Left colon (tissue), 2 donors: ENCODE measurements around the gene UNC50. TPM values are rescaled to one million over a fixed set of nuclear protein-coding genes. Genes with fewer than 3 reads are reported as not detected.
A peak's percentile ranks its signal among the peaks of the same experiment; 100 is the strongest.

Experiments used
- ATAC-seq: fragments of 200-7000 bp; cut with Tn5 transposase; one replicate; pipeline ENCODE4 v1.9.1; 2020; ENCODE audit warnings: mild to moderate bottlenecking, moderate library complexity
- DNase-seq, 2 donors: peaks; one replicate each; pipeline ENCODE4 v3.0.0-alpha.2; 2020
- intact Hi-C, 2 donors: fragments of 100-400 bp; cut with DNase I in 1 of 2; cut with micrococcal nuclease in 1 of 2; formaldehyde crosslinking; loops; one replicate each; pipeline versions ENCODE4 v1.11.2 to v1.14.0; 2022; cut with DNase I, micrococcal nuclease
- total RNA-seq, 2 donors: library from RNA; stranded (reverse); fragmentation: NEBNext Ultra II Directional; extraction: Animal tissue kit (Norgen Biotek cat#: 25700); gene quantifications; one replicate each; pipeline ENCODE4 v1.2.1, GENCODE V29; 2021
- donor health status: DM: no; HTN: no; CAD: no.
- donor health status: DM: yes; HTN: yes; CAD: no.

UNC50 gene
- total RNA-seq, 2 donors from 2014 or later = 33.0 to 36.5 TPM

GRCh38 chr2:98605076-98605475, 3.3 kb upstream of the UNC50 start:
- intact Hi-C loops = no loop called here
- no peak for ATAC-seq

DNA sequence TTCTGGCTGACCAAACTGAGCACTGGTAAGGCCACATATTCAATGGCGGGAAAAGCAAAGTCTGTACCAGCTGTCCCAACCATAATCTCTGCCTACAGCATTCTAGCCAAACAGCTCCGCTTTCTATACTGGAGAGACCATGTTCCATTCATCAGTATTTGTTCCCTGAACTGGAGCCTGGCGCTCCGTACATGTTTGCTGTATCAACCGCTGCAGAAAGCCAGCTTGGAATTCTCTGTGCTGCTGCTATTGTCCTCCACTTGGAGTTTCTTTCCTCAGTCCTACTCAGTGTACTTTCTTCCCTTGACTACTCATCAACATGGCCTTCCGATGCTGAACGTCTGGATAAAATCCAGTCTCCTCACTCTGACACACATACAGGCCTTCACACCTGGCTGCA, 2.0 kb upstream of the UNC50 start:
- intact Hi-C loops = no loop called here
- ATAC-seq (no peak), DNase-seq (no peak)

More at GRCh38 chr2:98605076-98605475, 3.3 kb upstream of the UNC50 start:
- no peak for DNase-seq

DNA sequence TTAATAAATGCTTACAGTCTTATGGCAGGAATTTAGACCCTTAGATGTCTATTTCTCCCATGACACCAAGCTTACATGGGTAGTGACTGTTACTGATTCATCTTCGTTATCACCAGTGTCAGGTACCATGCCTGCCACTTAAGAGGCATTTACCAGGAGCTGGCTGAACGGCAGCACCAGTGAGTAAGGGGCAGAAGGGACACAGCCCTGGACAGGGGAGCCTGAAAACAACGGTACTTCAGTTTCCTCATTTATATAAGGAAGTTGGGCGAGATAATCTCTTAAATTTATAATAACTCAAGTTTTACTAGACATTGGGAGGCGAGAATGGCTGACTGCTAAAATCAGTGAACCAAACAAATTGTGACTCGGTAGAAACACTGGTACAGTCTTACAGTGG, 1.3 kb upstream of the UNC50 start:
- DNase-seq (no peak), ATAC-seq (no peak)
- intact Hi-C loops = no loop called here

DNA sequence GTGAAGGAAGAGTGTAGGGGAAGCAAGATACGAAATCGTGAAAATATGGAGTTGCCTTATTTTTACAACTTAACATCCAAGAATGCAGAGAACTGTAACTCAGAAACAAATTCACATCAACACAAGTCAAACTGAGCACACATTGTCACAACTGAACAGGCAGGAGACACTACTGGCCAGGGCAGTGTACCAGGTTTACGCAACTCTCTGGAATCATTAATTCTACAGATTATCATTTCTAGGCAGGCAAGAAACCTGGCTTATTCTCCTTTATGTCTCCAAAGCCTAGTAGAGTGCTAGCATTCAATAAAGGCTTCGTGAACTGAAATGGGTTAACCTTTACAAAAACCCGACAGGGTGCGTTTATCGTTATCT, 661 bp upstream of the UNC50 start:
- intact Hi-C loops = no loop called here
- ATAC-seq (peak; percentile 26), DNase-seq (no peak)

- intact Hi-C loops = no loop called here
- DNase-seq (peak in 1 of 2 donors; percentile 47), ATAC-seq (peak; percentile 62)
Measured at GRCh38 chr2:98608962-98609604, 694 bp downstream of the UNC50 start.

DNA sequence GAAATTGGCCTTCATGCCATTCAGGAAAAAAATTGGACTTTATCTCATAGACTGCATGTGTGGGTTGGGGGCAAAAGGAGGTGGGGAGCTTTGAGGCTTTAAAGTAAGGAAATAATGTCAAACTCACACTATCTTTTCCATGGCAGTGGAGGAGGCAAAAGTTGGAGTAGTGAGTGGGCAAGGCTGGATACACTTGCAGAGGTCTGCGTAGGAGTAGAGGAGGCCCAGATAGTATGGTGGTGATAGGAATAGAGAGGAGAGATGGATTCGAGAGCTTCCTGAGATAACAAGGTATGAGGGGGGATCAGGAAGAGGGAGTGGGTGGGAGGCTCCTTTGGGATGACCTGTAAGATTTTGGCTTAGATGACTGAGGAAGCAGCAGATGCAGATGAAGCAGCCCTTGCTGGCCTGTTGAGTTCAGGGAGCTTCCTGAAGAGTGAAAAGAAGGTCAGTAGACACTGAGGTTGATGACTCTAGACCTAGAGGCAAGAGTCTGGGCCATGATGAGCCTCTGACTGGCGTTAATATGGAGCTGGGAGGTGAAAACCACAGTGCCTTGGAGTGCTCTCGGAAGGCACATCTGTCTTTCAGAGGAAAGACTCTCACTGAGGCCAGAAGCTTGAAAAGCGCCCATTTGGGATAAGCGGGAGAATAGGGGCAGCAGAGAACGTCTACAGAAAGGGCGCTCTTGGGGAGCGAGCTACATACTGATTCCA, 5.8 kb downstream of the UNC50 start:
- intact Hi-C loops = no loop called here
- DNase-seq = no peak
- ATAC-seq = no peak

GRCh38 chr2:98615481-98615880, 7.1 kb downstream of the UNC50 start:
- intact Hi-C loops = no loop called here
- DNase-seq = no peak
- peak; percentile 12 for ATAC-seq

DNA sequence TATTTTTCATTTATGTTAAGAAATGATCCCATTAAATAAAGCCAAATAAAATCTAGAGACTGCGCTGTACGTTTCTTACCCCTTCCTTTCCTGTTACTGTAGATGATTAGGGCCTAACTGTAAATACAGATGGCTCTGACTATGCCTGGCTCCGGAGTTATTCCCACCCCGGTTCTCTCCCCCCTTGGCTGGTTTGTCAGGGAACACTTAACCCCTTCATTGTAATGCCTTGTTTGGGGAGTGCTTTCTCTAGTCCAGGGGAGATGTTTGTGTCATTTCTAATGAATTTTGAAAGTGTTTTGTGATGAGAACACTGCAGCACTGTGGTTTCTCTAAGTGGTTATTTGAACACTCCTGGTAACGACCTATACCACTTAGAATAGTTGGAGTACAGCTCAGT, 8.8 kb downstream of the UNC50 start:
- ATAC-seq (peak; percentile 10), DNase-seq (no peak)
- intact Hi-C loops = no loop called here

DNA sequence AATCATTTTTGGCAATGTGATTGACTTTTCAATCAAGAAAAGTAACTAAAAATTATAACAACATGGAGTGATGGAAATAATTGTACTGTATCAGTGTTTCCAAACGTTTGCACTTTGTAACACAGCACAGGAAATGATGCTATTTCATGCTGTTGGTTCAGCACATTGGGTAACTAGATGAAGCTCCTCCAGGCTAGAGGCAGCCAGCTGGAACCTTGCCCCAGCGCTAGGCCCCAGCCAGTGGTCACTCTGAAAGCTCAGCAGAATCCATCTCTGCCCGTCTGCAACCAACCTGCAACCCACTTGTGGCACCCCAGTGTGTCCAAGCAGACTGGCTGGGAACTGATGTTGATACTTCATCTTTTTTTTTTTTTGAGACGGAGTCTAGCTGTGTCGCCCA, 15.3 kb downstream of the UNC50 start:
- ATAC-seq (peak; percentile 13), DNase-seq (no peak)
- intact Hi-C loops = no loop called here

DNA sequence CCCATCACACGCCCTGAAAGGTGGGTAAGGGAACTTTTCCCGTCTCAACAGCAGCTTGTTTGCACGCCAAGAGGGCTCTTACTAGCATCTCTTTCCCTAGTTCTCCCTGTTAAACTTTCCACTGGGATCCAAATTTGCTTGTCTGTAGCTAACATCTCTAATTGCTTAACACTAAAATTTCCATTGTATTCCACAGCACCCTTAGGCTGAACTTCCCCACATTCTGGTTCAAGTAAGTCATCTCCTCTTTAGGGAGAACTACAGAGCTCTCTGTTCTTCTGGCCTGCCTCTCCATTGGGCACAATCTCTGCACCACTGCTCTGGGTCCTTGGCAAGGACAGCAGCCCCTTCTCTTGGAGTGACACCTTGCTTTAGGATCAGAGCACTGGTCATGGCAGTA, 24.0 kb downstream of the UNC50 start:
- ATAC-seq (no peak), DNase-seq (no peak)
- intact Hi-C loops = no loop called here

DNA sequence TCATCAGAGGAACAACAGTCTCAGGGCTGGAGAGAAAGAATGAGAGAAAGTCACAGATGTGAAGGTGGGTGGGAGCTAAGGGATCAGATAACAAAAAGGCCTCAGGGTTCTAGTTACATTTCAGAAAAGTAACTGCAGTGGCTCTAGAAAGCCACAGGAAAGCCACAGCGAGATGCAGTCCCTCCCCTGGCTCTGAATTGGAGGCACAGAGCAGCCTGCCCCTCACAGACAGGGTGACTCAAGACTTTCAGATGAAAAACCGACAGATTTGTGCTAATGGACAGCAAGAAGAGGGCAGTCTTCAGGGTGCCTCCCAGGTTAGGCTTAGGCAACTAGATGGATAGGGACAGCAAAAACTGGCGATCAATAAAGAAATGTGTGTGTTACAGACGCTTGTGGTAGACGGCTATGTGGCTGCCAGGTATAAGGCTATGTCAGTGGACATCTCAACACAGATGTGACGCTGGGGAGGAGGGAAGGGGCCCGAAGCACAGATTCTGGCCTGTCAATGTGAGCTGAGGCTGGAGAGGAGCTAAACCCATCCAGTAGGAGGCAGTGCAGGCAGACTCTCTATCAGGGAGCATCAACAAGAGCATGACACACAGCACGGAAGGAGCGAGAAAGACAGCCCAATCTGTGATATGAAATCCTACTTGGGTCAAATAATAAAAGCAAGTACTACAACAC, 26.2 kb downstream of the UNC50 start:
- no peak for DNase-seq
- intact Hi-C loops = no loop called here
- ATAC-seq = peak; percentile 47

DNA sequence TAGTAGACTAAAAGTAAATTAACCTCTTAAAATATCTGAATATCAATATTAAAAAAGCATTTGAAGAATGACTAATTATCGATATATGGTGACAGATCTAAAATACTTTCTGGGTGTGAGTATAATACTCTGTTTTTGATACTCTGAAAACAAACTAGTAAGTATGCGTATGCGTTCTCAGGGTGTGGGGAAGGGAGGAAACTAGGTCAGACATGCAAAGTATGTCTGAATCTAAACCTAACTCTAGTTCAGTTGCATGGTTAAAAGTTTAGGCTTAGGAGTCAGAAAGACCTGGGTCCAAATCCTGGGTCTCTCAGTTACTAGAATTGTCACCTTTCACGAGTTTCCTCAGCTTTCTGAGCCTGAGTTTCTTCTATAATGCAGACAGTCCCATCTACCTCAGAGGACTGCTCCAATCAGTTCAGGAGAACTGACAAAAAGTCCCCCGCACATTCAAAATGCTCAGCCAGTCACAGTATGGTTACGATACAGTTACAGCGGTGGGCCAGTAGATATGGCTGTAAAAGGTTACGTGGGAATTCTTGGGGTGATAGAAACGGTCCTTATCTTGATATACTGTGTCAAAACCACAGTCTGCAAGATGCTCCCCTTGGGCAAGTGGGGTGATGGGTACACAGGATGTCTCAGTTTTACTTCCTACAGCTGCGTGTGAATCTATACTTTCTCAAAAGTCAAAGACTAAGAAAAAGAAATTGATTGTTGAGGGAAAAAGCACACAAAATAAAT, 29.2 kb downstream of the UNC50 start:
- no peak for ATAC-seq
- no peak for DNase-seq
- intact Hi-C loops = no loop called here

DNA sequence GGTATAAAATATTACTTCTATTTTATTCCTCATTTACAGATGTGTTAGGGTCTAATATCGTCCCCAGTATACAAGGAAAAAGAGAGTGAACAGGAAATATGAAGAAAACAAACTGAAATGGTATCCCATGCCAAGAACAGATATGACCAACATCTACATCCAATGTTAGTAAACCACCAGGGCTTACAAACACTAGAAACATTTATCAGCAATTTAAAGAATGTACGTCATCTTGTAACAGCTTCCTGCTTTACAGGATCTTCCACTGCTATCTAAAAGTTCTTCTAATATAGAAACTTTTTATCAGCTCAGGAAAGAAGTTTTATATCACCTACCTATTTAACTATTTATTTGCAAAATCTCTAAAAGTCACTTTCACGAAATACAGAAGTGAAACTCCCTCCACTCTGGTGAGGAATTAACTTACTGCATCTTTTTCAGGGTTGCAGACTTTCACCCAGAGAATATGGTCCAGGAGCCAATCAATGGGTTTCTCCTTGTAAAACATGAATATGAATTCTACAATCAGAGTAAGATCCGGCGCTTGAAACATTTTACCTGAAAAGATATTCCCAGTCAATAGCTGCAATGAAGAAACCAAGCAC, 35.2 kb downstream of the UNC50 start:
- no peak for DNase-seq
- no peak for ATAC-seq
- intact Hi-C loops = no loop called here

GRCh38 chr2:98647636-98648035, 39.2 kb downstream of the UNC50 start:
- DNase-seq = no peak
- no peak for ATAC-seq
- intact Hi-C loops = loop anchor here in 1 of 2 donors (2.0 to 5.0 kb wide), 2 partner anchors 189 to 420 kb away; no protein-coding TSS in a partner anchor

- ATAC-seq = no peak
- no peak for DNase-seq
- intact Hi-C loops = loop anchor here in 1 of 2 donors (2.0 to 5.0 kb wide), 2 partner anchors 188 to 419 kb away; no protein-coding TSS in a partner anchor
Measured at GRCh38 chr2:98648451-98648850, 40.1 kb downstream of the UNC50 start.

DNA sequence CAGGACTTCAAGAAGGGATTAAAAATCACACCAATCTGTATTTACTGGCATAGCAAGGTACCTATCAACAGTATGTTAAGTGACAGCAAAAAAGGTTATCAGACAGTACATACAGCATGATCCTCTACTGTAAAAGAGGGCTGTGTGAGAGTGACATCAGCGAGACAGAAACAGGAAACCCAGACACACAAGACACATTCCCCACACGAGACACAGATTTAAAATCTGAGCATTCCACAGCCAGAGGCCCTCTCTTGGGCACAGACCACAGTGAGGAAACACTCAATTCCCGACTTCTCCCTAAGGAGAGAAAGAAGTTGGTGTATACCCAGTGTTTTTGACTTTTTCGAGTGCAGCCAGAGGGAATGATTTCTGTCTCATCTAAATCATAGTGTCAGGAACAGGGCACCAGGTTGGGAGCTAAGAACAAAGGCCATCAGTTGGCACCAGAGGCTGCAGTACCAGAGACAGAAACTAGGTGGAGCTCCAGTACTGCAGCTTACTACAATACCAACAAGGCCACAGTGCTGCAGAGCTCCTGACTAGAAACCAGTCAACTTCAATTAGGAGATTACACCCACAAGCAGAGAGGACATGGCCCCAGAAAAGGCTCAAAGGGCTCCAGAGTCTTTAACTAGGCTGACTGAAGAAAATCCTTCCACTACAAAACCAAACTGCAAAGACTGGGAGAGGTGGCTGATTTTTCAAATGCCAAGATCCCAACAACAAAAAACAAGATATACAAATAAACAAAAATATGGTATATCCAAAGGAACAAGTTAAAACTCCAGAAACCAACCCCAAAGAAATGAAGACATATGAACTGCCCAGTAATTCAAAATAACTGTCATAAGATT, 41.0 kb downstream of the UNC50 start:
- ATAC-seq (peak; percentile 89), DNase-seq (peak; percentile 70 to 85)
- intact Hi-C loops = loop anchor here in 1 of 2 donors (2.0 to 5.0 kb wide), 2 partner anchors 187 to 418 kb away; no protein-coding TSS in a partner anchor

DNA sequence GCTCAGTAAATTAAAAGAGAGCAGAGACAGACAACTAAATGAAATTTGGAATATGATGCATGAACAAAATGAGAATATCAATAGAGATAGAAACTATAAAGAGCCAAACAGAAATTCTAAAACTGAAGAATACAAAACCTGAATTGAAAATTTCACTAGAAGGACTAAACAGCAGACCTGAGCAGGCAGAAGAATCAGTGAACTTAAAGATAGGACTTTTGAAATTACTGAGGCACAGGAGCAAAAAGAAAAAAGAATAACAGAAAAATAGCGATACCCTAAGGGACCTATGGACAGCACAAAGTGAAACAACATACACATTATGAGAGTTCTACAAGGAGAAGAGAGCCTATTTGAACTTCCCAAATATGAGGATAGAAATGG, 41.6 kb downstream of the UNC50 start:
- ATAC-seq (no peak), DNase-seq (no peak)
- intact Hi-C loops = loop anchor here in 1 of 2 donors (2.0 to 5.0 kb wide), 2 partner anchors 187 to 417 kb away; no protein-coding TSS in a partner anchor

DNA sequence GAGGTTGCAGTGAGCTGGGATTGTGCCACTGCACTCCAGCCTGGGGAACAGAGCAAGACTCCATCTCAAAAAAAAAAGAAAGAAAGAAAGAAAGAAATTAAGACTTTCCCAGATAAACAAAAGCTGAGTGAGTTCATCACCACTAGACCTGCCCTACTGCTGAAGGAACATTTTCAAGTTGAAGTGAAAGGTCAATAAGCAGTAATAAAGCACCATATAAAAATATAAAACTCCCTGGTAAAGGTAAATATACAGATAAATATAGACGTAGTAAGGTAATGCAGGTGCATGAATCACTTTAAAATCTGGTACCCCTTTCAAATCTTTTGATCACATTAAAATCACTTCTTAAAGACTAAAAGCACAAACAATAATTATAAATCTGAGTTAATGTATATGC, 42.6 kb downstream of the UNC50 start:
- peak; percentile 86 for ATAC-seq
- intact Hi-C loops = no loop called here

More for the DNA sequence above, 42.6 kb downstream of the UNC50 start:
- no peak for DNase-seq
